ENCODE measurements around the gene ERCC8.

DNA sequence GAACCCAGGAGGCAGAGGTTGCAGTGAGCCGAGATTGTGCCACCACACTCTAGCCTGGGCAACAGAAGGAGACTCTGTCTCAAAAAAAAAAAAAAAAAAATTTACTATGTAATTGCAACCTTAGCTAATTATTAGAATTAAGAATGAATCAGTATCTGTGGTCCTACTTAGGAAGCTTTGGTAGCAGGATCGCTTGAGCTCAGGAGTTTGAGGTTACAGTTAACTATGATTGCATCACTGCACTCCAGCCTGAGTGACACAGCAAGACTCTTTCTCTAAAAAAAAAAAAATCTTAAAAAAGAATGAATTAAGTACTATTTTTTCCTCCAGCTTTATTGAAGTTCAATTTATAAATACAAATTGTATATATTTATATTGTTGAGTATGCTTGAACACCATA is 16.8 kb upstream of the ERCC8 start:
- TF ChIP-seq, protein P1, sequence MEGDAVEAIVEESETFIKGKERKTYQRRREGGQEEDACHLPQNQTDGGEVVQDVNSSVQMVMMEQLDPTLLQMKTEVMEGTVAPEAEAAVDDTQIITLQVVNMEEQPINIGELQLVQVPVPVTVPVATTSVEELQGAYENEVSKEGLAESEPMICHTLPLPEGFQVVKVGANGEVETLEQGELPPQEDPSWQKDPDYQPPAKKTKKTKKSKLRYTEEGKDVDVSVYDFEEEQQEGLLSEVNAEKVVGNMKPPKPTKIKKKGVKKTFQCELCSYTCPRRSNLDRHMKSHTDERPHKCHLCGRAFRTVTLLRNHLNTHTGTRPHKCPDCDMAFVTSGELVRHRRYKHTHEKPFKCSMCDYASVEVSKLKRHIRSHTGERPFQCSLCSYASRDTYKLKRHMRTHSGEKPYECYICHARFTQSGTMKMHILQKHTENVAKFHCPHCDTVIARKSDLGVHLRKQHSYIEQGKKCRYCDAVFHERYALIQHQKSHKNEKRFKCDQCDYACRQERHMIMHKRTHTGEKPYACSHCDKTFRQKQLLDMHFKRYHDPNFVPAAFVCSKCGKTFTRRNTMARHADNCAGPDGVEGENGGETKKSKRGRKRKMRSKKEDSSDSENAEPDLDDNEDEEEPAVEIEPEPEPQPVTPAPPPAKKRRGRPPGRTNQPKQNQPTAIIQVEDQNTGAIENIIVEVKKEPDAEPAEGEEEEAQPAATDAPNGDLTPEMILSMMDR (conservative IDR thresholded peaks at IDR 0.05): no peak
- no peak for TF ChIP-seq EZH2 (IDR thresholded peaks at IDR 0.05; ENCODE audit: low read depth)
